HG03457 (cell line): ENCODE measurements around the gene LOXL1.

Experiments
- ATAC-seq: cut with Tn5 transposase; IDR thresholded peaks from one replicate; pipeline ENCODE4 v1.9.1; 2021; ENCODE audit warnings: moderate number of reproducible peaks; ENCODE audit not compliant: unreplicated experiment

Gene LOXL1

DNA sequence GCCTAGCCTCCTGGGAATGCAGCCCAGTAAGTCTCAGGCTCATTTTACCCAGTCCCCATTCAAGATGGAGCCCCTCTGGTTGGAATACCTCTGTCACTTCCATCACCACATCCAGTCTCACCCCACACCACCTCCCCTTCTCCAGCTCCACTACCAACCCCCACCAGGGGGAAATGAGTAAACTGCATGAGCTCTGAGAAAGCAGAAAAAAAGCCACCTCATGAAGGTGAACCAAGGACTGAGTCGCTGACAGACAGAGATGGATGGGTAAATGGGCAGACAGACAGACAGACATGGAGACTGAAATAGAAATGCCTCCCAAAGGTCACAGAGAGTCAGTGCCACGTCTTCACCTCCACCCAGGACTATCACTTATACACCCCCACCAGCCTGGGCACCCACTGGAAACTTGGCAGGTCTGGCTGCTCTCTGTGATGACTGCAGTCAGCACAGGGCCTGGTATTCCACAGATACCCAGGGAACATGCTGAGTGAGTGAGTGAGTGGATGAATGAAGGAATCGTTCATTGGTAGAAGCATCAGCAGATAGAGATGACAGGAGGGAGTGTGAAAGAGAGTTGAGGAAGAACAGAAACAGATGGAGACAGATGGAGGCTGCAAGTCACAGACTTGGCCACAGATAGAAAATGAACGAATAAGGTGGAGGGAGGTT is 4.9 kb upstream of the LOXL1 start:
- ATAC-seq: no peak

- no peak for ATAC-seq
Observed at GRCh38 chr15:73922186-73923151, 3.8 kb upstream of the LOXL1 start.

DNA sequence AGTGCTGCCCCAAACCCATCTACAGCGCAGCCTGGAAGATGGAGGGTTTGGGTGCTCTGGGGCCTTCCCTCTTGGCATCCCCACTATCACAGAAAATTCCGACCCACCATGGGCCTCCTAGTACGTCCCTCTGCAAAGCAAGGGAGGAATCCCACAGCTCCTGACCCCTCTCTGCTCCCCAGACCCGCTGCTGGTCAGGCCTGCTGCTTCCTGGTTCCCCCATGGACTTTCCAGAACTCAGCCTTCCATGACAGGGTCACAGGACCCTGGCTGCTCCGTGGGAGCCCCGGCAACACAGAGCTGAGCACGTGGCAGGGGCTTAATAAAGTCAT is 3.1 kb upstream of the LOXL1 start:
- ATAC-seq: no peak

DNA sequence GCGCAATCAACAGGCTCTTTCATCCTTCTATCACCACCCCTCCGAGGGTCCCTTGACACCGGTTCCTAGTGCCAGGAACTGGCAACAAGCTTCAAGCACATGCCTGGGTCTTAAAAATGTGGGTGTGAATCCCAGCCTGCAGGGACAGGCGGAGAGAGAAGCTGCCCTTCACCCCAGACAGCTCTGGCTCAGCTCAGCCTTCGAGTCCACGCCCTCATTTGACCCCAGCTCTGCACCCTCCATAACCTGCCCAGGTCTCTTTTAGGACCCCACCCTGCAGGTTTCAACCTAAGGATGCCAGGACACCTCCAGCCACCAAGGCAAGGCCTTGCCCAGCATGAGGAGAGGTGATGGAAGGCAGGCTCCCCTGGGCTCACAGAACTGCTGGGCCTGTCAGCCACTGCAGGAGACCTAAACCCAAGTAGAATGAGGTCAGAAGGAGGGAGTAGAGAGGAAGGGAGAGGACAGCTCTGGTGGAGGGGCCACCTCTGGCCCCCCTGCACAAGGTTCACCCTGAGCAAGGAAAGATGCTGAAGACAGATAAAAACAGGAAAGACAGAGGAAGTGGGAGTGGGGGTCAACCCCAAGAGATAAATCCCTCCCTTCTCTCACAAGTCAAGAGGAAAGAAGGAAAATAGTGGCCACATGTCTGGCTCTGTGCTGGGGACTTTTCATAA is 2.6 kb upstream of the LOXL1 start:
- ATAC-seq: no peak

- ATAC-seq: no peak
Observed at GRCh38 chr15:73924171-73924921, 1.9 kb upstream of the LOXL1 start.

DNA sequence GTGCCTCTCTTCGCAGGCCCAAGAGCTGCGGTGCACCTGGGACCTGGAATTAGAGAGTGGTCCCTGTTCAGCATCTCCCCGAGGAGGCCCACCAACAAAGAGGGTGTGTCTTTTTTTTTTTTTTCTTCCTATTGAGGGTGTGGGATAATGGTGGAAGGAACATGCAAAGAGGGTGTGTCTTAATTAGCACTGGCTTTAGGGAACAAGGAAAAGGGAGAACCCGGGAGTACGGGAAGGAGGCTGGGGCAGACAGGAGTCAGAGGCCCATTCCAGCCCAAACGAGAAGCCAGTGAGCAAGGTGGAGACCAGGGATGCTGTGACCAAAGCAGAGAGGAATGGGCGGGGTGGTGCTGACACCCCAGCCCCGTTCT is 429 bp upstream of the LOXL1 start:
- no peak for ATAC-seq

- ATAC-seq: no peak
Observed at GRCh38 chr15:73927003-73927475, 777 bp downstream of the LOXL1 start.

DNA sequence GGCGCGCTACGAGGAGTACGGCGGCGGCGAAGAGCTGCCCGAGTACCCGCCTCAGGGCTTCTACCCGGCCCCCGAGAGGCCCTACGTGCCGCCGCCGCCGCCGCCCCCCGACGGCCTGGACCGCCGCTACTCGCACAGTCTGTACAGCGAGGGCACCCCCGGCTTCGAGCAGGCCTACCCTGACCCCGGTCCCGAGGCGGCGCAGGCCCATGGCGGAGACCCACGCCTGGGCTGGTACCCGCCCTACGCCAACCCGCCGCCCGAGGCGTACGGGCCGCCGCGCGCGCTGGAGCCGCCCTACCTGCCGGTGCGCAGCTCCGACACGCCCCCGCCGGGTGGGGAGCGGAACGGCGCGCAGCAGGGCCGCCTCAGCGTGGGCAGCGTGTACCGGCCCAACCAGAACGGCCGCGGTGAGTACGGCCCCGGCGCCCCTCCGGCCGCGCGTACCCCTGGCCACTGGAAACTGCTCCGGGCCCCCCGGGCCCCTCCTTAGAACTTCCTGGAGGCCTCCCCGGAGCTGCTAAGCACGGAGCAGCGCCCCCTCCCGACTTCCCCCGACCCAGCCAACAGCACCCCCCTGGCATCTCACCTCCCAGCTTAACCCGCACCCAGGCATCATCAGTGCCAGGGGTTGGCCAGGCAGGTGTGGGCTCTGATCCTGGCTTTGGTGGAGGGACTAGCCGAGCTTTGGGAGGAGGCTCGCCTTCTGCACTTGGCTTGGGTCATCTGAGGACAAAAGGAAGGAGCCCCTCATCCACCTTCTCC is 1.4 kb downstream of the LOXL1 start:
- no peak for ATAC-seq

DNA sequence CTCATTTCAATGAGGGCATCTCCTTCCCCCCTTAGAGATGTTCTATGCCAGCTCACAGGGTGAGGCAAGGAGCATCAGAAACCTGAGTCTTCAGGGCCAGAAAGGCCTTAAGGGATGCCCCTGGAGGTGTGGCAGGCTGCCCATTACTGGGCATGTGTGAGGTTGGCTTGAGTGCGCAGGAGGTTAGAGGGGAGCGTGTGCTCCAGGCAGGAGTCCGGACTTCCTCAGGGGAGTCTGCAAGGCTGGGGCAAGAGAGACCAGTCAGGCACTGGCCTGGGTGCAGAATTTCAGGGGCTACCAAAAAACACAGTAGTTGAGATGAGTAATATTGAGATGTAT is 1.9 kb downstream of the LOXL1 start:
- no peak for ATAC-seq

- no peak for ATAC-seq
Observed at GRCh38 chr15:73928971-73929627, 2.8 kb downstream of the LOXL1 start.

DNA sequence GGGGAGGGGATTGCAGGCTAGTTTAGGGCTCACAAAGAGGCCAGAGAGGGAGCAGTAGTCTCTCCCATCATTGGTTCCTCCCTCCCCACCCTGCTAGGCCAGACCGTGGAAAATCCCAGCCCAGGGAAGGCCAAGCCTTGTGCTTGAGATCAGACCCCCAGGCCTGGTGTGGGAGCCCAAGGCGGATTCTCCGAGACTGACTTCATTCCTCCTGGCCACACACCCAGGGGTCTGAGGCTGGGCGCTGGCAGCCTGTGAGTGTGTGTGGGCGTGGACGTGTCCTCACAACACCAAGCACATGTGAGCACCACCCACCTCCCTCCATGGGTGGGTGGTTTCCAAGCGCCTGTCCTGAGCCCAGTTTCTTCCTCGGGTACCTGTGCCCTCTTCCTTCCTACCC is 4.1 kb downstream of the LOXL1 start:
- ATAC-seq: no peak

GRCh38 chr15:73930790-73931281 is 4.6 kb downstream of the LOXL1 start:
- ATAC-seq: no peak

GRCh38 chr15:73931441-73931840 is 5.2 kb downstream of the LOXL1 start:
- no peak for ATAC-seq

DNA sequence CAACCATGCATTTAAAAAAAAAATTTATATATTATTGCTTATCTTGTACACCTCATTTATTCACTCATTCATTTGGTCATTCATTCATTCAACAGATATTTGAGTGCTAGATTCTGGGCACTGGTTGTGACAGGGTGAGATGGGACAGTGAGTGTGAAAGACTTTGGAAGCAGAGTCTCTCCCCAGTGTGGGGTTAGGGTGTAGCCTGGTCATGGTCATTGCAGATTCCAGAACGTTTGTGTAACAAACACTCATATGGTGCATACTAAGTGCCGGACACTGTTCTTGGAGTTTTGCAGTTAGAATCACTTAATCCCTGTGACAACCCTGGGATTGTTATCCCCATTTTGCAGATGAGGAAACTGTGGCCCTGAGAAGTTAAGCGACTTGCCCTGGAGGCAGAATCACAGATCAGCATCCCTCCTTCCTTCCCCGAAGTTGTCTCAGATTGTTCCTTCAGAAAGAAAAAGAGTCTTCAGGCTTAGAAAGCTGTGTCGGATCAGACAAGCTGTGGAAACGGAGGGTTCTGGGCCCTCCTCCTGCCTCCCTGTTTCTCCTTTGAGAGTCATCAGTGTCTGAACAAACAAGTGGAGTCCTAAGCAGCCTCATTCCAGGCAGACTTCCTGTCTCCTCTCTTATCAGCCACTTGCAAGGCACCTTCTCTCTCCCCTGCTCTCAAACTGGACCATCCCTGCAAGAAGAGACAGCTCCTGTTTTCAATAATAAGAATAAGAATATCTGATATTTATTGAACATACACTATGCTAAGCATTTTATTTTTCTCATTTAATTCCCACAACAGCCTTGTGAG is 6.3 kb downstream of the LOXL1 start:
- no peak for ATAC-seq

DNA sequence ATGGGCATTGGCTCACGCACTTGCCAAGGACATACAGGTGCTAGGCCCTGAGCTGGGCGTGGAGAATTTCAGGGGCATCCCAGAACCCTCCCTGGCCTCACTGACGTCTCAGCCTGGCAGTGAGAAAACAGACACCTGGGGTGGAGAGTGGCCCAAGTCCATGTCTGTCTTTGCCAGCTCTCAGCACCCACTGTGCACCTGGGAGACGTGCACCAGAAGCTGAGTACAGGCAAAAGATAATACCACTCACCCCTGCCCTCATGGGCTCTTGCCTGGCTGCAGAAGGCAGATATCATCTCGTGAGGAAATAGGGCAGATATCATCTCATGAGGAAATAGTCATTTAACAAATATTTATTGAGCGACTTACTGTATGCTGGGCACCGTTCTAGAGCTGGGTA is 8.0 kb downstream of the LOXL1 start:
- ATAC-seq: no peak

DNA sequence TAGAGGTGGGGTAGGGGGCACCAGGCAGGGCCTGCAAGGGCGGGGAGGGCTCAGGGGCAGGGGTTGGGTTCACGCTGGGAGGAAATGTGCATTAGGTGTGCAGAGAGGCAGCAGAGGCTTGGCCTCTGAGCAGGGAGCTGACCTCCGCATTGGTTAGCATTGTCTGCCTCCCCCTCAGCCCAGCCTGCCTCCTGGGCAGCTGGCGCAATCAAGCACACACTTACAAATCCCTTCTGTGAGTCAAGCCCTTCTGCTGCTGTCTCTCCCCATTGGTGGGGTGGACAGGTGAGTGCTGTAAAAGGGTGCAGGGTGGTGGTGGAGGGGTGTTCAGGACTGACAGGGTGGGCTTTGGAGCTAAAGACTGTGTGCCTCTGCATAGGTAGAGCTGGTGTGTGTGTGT is 9.3 kb downstream of the LOXL1 start:
- ATAC-seq: no peak

DNA sequence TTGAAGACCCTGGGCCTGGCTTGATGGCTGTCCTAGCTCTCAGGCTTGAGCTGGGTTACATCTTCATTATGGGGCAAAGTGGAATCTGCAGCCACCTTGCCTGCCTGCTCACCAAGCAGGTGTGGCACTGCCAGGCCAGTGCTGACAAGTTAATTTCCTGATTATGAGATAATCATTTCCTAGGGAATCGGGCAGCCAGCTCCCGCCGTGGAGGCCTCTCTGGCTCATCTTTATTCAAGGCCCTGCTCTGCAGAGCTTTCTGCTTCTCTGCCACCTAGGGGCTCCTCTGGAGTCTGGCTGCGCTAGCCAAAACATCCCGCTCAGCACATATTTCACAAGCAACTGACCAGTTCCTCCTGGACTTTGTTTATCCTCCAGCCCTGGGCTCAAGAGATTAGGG is 9.9 kb downstream of the LOXL1 start:
- ATAC-seq: no peak

DNA sequence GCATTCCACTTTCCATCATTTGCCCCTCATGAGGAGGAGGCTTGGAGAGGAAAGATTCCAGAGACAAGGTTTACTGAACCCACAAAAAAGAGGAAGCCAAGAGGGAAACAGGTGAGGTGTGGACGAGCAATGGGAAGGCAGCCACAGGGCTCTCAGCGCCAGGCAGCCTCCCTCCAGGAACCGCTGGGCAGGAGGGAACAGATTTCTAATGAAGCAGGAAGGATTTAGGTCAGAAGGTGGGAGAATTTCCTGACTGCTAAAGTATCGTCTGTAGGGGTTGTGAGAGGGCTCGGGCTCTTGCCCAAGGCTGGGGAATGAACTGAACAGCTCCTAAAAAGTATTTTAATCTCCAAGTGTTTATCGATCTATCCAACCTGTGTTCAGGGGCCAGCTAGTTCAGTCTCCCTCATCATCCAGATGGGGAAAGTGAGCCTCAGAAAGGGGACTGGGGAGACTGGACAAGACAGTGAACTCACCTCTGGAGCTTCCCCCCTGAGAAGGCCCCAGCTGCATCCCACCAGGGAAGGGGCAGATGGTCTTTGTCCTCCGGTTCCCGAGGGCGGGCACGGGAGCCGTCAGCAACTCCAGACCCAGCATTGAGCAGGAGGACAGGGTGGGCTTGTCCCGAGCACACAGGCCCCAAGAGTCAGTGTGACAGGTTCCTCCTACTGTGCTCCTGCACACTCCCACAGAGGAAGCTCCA is 10.5 kb downstream of the LOXL1 start:
- no peak for ATAC-seq
